Gastrocnemius medialis (tissue), 4 donors: ENCODE data around the gene CHST12. TPM values are rescaled to one million over a fixed set of nuclear protein-coding genes. Genes with fewer than 3 reads are reported as not detected.

ENCODE experiments used
- ATAC-seq, 2 donors: fragments of 150-250 bp; one replicate each; pipeline ENCODE4 v1.9.1; 2016
- DNase-seq, 2 donors: peaks; one replicate each; pipeline ENCODE4 v3.0.0-alpha.2; 2019
- H3K27ac ChIP-seq, 4 donors: fragments of 200-600 bp; sonication (generic); 1 replicate in 1 of 4; 2 replicates in 3 of 4; pipeline ENCODE4 v1.5.1; 2016 to 2018; ENCODE audit warnings: mild to moderate bottlenecking in 2 of 4, moderate library complexity in 1 of 4
- H3K27me3 ChIP-seq, 3 donors: fragments of 200-600 bp; sonication (generic) in 2 of 3; 1 replicate in 1 of 3; 2 replicates in 2 of 3; pipeline versions ENCODE4 v1.5.1 to v1.6.0; 2016 to 2019; ENCODE audit warnings: mild to moderate bottlenecking in 1 of 3, moderate library complexity in 1 of 3
- H3K36me3 ChIP-seq, 2 donors: fragments of 200-600 bp; sonication (generic) in 1 of 2; one replicate each; pipeline ENCODE4 v1.5.1; 2017 to 2018
- H3K4me1 ChIP-seq, 2 donors: fragments of 200-600 bp; sonication (generic) in 1 of 2; one replicate each; pipeline ENCODE4 v1.5.1; 2016 to 2017; ENCODE audit warnings: mild to moderate bottlenecking in 2 of 2
- H3K4me3 ChIP-seq, 4 donors: fragments of 200-600 bp; sonication (generic) in 3 of 4; 1 replicate in 1 of 4; 2 replicates in 3 of 4; pipeline ENCODE4 v1.5.1; 2016 to 2019; ENCODE audit warnings: mild to moderate bottlenecking in 2 of 4
- H3K9me3 ChIP-seq, 3 donors: fragments of 200-600 bp; sonication (generic) in 2 of 3; 1 replicate in 1 of 3; 2 replicates in 2 of 3; pipeline ENCODE4 v1.5.1; 2016 to 2019
- POLR2A ChIP-seq, 2 donors: fragments of 450-650 bp; IDR thresholded peaks; one replicate each; pipeline ENCODE4 v1.6.1; 2017; ENCODE audit warnings: antibody characterized with exemption in 2 of 2, mild to moderate bottlenecking in 2 of 2, moderate library complexity in 2 of 2
- in situ Hi-C, 4 donors: fragments of 200-750 bp; cut with MboI; loops; one replicate each; pipeline versions ENCODE4 v1.15.0 to v1.8.0; 2017; ENCODE audit warnings: low sequenced_read_pairs in 4 of 4
- intact Hi-C: fragments of 100-400 bp; cut with DNase I; formaldehyde crosslinking; loops from one replicate; pipeline ENCODE4 v1.15.1; 2023; ENCODE audit warnings: low total_unique reads
- total RNA-seq, 4 donors: library from RNA; depleted of rRNA; stranded (reverse); fragments of >200 nt; gene quantifications; one replicate each; pipeline versions ENCODE4 v1.1.0 to v1.2.3, GENCODE V29; 2016
- TF ChIP-seq, protein P1 (sequence below), 5 experiments: fragments of 450-650 bp in 3 of 5; fragments of 200-600 bp in 2 of 5; sonication (generic) in 2 of 5; IDR thresholded peaks in 4 of 5; conservative IDR thresholded peaks in 1 of 5; 1 replicate in 4 of 5; 2 replicates in 1 of 5; pipeline ENCODE4 v1.5.1; 2016 to 2019; ENCODE audit warnings: antibody characterized with exemption in 5 of 5, mild to moderate bottlenecking in 3 of 5, moderate library complexity in 3 of 5

Gene CHST12
- total RNA-seq, 4 donors from 2014 or later, result 5.5 to 13.1 (median 10.1) TPM

DNA sequence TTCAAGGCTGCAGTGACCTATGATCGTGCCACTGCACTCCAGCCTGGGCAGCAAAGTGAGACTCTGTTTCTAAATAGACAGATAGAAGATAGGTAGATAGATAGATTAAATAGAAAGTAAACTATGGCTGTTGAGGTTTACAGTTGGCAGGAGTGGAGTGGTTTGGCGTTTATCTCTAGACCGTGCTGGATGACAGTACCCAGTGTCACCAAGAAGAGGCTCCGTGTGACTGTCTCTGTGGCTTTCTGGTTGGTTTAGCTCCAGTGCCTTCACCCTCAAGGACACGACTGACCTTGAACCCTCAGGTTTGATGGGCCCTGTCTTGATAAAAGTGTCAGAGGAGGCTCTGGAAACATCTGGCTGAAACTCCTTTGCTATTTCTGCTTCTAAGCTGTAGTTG is 31.7 kb downstream of the CHST12 start:
- Histone ChIP-seq H3K4me3 (no peak overlapping the region), H3K27me3 (no peaks in the 10 kb centered on the region), H3K36me3 (peaks cover 0 to 15% of the 10 kb centered on the region in 2 donors), H3K4me1 (peaks cover 0 to 7% of the 10 kb centered on the region in 2 donors), H3K27ac (no peak overlapping the region), H3K9me3 (no peaks in the 10 kb centered on the region)
- in situ Hi-C loops (no loop called here), intact Hi-C loops (no loop called here)
- no peak for TF ChIP-seq POLR2A (IDR thresholded peaks at IDR 0.05)
- TF ChIP-seq, protein P1, sequence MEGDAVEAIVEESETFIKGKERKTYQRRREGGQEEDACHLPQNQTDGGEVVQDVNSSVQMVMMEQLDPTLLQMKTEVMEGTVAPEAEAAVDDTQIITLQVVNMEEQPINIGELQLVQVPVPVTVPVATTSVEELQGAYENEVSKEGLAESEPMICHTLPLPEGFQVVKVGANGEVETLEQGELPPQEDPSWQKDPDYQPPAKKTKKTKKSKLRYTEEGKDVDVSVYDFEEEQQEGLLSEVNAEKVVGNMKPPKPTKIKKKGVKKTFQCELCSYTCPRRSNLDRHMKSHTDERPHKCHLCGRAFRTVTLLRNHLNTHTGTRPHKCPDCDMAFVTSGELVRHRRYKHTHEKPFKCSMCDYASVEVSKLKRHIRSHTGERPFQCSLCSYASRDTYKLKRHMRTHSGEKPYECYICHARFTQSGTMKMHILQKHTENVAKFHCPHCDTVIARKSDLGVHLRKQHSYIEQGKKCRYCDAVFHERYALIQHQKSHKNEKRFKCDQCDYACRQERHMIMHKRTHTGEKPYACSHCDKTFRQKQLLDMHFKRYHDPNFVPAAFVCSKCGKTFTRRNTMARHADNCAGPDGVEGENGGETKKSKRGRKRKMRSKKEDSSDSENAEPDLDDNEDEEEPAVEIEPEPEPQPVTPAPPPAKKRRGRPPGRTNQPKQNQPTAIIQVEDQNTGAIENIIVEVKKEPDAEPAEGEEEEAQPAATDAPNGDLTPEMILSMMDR (IDR thresholded peaks at IDR 0.05 in 4 of 5, conservative IDR thresholded peaks at IDR 0.05 in 1 of 5), result no peak
- ATAC-seq, result no peak
- DNase-seq, result no peak

DNA sequence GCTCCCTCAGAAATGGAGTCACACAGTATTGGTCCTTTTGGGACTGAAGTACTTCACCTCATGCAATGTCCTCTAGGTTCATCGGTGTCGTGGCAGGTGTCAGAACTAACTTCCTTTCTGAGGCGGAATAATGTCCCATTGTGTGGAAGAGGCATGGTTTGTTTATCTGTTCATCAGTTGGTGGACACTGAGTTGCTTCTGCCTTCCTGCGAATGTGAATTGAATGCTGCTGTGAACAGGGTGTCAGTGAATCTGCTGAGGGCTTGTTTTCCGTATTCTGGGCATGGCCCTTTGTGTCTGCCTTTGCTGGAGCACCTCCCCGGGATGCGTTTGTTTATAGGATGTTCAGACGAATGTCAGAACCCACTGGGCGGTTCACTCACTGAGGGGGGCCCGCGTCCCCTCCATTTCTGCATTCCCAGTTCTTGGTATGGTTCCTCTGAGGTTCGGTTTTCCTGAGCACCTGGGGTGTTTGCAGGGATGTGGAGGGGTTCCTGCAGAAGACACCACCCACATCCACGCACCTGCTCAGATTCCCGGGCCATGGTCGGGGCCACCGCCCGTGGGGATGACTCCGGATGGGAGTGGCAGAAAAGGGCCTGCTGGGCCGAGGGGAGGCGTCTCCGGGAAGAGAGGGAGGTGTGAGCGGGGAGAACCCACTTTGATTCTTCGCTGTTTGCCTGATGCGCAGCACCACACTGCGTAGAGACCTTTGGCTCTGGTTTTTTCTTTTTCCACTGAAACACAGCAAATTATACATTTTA is 33.1 kb downstream of the CHST12 start:
- Histone ChIP-seq H3K9me3 (no peaks in the 10 kb centered on the region), H3K27me3 (no peaks in the 10 kb centered on the region), H3K4me1 (peaks cover 0 to 7% of the 10 kb centered on the region in 2 donors), H3K4me3 (no peak overlapping the region), H3K27ac (no peak overlapping the region), H3K36me3 (peaks cover 0 to 15% of the 10 kb centered on the region in 2 donors)
- in situ Hi-C loops (no loop called here), intact Hi-C loops (no loop called here)
- no peak for ATAC-seq
- DNase-seq, result no peak
- no peak for TF ChIP-seq POLR2A (IDR thresholded peaks at IDR 0.05)
- TF ChIP-seq, protein P1 (IDR thresholded peaks at IDR 0.05 in 4 of 5, conservative IDR thresholded peaks at IDR 0.05 in 1 of 5), result no peak

DNA sequence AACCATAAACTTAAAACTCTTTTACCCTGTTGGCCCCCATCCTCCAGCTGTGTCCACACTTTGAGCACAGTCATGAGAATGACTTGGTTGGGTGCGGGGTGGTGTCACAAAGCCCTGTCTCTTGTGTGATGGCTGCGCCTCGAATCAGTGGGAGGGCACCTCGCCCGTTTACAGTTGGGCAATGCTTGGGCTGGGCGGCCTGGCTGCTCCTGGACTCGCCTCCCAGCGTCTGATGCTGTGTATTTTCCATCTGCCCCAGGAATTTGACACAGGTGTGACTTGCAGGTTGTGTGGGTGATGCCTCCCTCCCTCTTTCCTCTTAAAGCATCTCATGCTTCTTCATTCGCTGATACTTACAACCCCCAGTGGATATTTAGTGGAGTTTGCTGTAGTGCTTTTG is 33.7 kb downstream of the CHST12 start:
- Histone ChIP-seq H3K4me3 (no peak overlapping the region), H3K36me3 (peaks cover 0 to 15% of the 10 kb centered on the region in 2 donors), H3K4me1 (peaks cover 0 to 7% of the 10 kb centered on the region in 2 donors), H3K27ac (no peak overlapping the region), H3K9me3 (no peaks in the 10 kb centered on the region), H3K27me3 (no peaks in the 10 kb centered on the region)
- TF ChIP-seq, protein P1 (IDR thresholded peaks at IDR 0.05 in 4 of 5, conservative IDR thresholded peaks at IDR 0.05 in 1 of 5), result no peak
- no peak for TF ChIP-seq POLR2A (IDR thresholded peaks at IDR 0.05)
- DNase-seq, result no peak
- in situ Hi-C loops (no loop called here), intact Hi-C loops (no loop called here)
- ATAC-seq, result no peak

DNA sequence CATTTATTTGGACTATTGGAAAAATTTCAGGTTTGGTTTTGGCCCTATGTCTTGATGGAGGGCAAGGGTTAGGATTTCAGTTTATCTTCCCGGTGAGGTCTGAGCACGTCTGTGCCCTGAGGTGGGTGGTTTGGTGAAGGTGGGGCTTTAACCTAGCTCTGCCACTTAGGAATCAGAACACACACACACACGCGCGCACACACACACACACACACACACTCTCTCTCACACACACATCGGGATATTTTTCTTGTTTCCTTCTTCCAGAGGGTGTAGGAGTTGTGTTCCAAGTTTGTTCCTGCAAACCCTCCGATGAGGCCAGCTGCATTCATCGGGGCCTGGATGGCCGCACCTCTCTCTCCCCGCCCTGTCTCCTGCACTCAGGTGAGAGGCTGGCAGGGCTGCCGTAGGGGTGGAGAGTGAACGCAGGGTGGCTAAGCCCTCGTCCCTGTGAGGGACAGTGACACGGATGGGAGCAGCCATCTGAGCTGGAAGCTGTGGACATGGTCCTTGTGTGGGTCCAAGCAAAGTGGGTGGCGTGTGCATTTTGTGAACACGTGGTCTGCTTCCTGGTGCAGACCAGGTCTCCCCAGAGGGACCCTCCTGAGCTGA is 34.2 kb downstream of the CHST12 start:
- H3K4me1 ChIP-seq, result peaks cover 0 to 7% of the 10 kb centered on the region in 2 donors
- DNase-seq, result no peak
- ATAC-seq, result no peak
- TF ChIP-seq, protein P1 (IDR thresholded peaks at IDR 0.05 in 4 of 5, conservative IDR thresholded peaks at IDR 0.05 in 1 of 5), result no peak
- TF ChIP-seq POLR2A (IDR thresholded peaks at IDR 0.05), result no peak
- no peaks in the 10 kb centered on the region for H3K27me3 ChIP-seq
- H3K36me3 ChIP-seq, result peaks cover 0 to 14% of the 10 kb centered on the region in 2 donors
- no peaks in the 10 kb centered on the region for H3K9me3 ChIP-seq
- intact Hi-C loops (no loop called here), in situ Hi-C loops (no loop called here)
- H3K4me3 ChIP-seq, result no peak overlapping the region
- H3K27ac ChIP-seq, result no peak overlapping the region
